MCF 10A (cell line): ENCODE results near the gene GCFC2. TPM values are rescaled to one million over a fixed set of nuclear protein-coding genes. Genes with fewer than 3 reads are reported as not detected.

Experiments
- BruUV-seq: library from RNA; stranded (reverse); fragments of 400-500 nt; replicated peaks from 2 replicates; lab custom pipeline; 2021; lab: Mats Ljungman, UMichigan
- CTCF ChIA-PET: fragments of 300-600 bp; sonication (Branson Sonifier 250); formaldehyde crosslinking; extraction: SDS; loops from one replicate; lab custom pipeline; 2021; ENCODE audit warnings: antibody characterized with exemption, inconsistent platforms; lab: Yijun Ruan, JAX
- POLR2A ChIA-PET: fragments of 300-600, 350-650 bp; sonication (Branson Sonifier 250); formaldehyde crosslinking; extraction: SDS; loops from one replicate; lab custom pipeline; 2020; ENCODE audit warnings: antibody characterized with exemption, inconsistent platforms; lab: Yijun Ruan, JAX
- DNase-seq: peaks from one replicate; pipeline ENCODE4 v3.0.0-alpha.2; 2018; ENCODE audit not compliant: unreplicated experiment
- H3K27ac Mint-ChIP-seq: one replicate; pipeline ENCODE4 v1.8.0; 2022; ENCODE audit warnings: mild to moderate bottlenecking, low read depth, mixed read lengths; ENCODE audit not compliant: unreplicated experiment
- H3K27me3 Mint-ChIP-seq: one replicate; pipeline ENCODE4 v1.8.0; 2022; ENCODE audit warnings: mixed read lengths; ENCODE audit not compliant: insufficient read depth, unreplicated experiment
- H3K36me3 Mint-ChIP-seq: one replicate; pipeline ENCODE4 v1.8.0; 2022; ENCODE audit warnings: mild to moderate bottlenecking, moderate library complexity, mixed read lengths; ENCODE audit not compliant: insufficient read depth, unreplicated experiment
- H3K4me1 Mint-ChIP-seq: one replicate; pipeline ENCODE4 v1.8.0; 2022; ENCODE audit warnings: mixed read lengths; ENCODE audit not compliant: insufficient read depth, unreplicated experiment
- H3K4me3 Mint-ChIP-seq: one replicate; pipeline ENCODE4 v1.8.0; 2022; ENCODE audit warnings: mild to moderate bottlenecking, moderate library complexity, mixed read lengths; ENCODE audit not compliant: unreplicated experiment
- H3K9me3 Mint-ChIP-seq: one replicate; pipeline ENCODE4 v1.8.0; 2022; ENCODE audit warnings: mixed read lengths; ENCODE audit not compliant: unreplicated experiment
- intact Hi-C: fragments of 100-400 bp; cut with micrococcal nuclease; formaldehyde crosslinking; loops from 2 replicates; pipeline ENCODE4 v1.14.1; 2022
- total RNA-seq: library from RNA; stranded (reverse); gene quantifications from 2 replicates; pipeline ENCODE4 v1.2.3, GENCODE V29; 2022
- TF ChIP-seq, protein P1 (sequence below): fragments of 200-600 bp; IDR thresholded peaks from one replicate; pipeline ENCODE4 v1.8.0; 2022; ENCODE audit warnings: antibody characterized with exemption, mild to moderate bottlenecking; ENCODE audit not compliant: unreplicated experiment

Gene GCFC2
- total RNA-seq, 1 experiment from 2014 or later, result 41.3 TPM

DNA sequence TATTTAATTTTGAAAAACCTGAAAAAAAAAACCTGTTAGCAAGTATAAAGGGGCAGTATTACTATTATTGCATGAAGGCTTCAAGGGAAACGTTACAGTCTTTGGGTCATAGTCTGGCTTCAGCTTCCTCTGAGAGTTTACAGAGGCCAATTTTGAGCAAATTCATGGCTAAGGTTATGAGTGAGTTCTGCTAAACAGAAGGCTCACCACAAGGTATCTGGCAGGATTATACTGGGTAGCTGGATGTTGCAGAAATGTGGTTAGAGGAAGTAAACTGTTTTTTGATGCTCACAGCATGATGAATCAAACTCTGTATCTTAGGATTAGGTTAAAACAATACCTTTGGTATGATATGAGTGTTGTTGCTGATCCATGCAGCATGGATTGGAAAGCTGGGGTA is 54.9 kb downstream of the GCFC2 start:
- intact Hi-C loops, result no loop called here
- no peaks in the 10 kb centered on the region for H3K27me3 Mint-ChIP-seq
- H3K4me1 Mint-ChIP-seq, result peaks cover 13% of the 10 kb centered on the region
- BruUV-seq, result no TSS peak
- DNase-seq, result no peak
- H3K9me3 Mint-ChIP-seq, result peaks cover 22% of the 10 kb centered on the region
- H3K4me3 Mint-ChIP-seq, result no peak overlapping the region
- H3K36me3 Mint-ChIP-seq, result peaks cover 78% of the 10 kb centered on the region
- no peak overlapping the region for H3K27ac Mint-ChIP-seq
- ChIA-PET CTCF (interaction anchor here (0.6 to 2.4 kb wide), 6 partner anchors 9 to 749 kb away, joined by 3 to 16 read pairs (median 4); partner anchors contain the start of gene MRPL19), POLR2A (interaction anchor here (0.9 to 4.5 kb wide), 4 partner anchors 9 to 14 kb away, joined by 3 to 17 read pairs (median 6); partner anchors contain the start of gene MRPL19)
- TF ChIP-seq, protein P1, sequence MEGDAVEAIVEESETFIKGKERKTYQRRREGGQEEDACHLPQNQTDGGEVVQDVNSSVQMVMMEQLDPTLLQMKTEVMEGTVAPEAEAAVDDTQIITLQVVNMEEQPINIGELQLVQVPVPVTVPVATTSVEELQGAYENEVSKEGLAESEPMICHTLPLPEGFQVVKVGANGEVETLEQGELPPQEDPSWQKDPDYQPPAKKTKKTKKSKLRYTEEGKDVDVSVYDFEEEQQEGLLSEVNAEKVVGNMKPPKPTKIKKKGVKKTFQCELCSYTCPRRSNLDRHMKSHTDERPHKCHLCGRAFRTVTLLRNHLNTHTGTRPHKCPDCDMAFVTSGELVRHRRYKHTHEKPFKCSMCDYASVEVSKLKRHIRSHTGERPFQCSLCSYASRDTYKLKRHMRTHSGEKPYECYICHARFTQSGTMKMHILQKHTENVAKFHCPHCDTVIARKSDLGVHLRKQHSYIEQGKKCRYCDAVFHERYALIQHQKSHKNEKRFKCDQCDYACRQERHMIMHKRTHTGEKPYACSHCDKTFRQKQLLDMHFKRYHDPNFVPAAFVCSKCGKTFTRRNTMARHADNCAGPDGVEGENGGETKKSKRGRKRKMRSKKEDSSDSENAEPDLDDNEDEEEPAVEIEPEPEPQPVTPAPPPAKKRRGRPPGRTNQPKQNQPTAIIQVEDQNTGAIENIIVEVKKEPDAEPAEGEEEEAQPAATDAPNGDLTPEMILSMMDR, result no peak

GRCh38 chr2:75654012-75654411 is 56.7 kb downstream of the GCFC2 start:
- H3K9me3 Mint-ChIP-seq, result peaks cover 10% of the 10 kb centered on the region
- no peak for DNase-seq
- intact Hi-C loops, result no loop called here
- H3K36me3 Mint-ChIP-seq, result peaks cover 81% of the 10 kb centered on the region
- TF ChIP-seq, protein P1, result peak; percentile 13
- no peak overlapping the region for H3K4me3 Mint-ChIP-seq
- ChIA-PET CTCF (interaction anchor here (0.5 to 2.2 kb wide), 6 partner anchors 10 to 945 kb away, joined by 3 to 9 read pairs (median 6); no protein-coding TSS in a partner anchor), POLR2A (interaction anchor here (0.9 to 4.5 kb wide), 2 partner anchors 7 to 14 kb away, joined by 5 to 17 read pairs; partner anchors contain the start of gene MRPL19)
- H3K27ac Mint-ChIP-seq, result no peak overlapping the region
- H3K27me3 Mint-ChIP-seq, result no peaks in the 10 kb centered on the region
- H3K4me1 Mint-ChIP-seq, result peaks cover 6% of the 10 kb centered on the region
- BruUV-seq, result no TSS peak

- ChIA-PET CTCF (interaction anchor here (0.6 to 3.6 kb wide), 10 partner anchors 10 to 935 kb away, joined by 3 to 13 read pairs (median 4); no protein-coding TSS in a partner anchor), POLR2A (interaction anchor here (0.8 to 3.2 kb wide), 10 partner anchors 8 to 62 kb away, joined by 3 to 21 read pairs (median 4); partner anchors contain the start of gene GCFC2)
- DNase-seq, result peak; percentile 16
- Mint-ChIP-seq H3K36me3 (peaks cover 46% of the 10 kb centered on the region), H3K27me3 (no peaks in the 10 kb centered on the region), H3K4me3 (peak overlapping the region; percentile 89), H3K4me1 (no peaks in the 10 kb centered on the region), H3K27ac (peak overlapping the region; percentile 96), H3K9me3 (no peaks in the 10 kb centered on the region)
- no TSS peak for BruUV-seq
- TF ChIP-seq, protein P1, result no peak
- intact Hi-C loops, result no loop called here
These were observed 62.9 kb downstream of the GCFC2 start for GRCh38 chr2:75647771-75648170.

DNA sequence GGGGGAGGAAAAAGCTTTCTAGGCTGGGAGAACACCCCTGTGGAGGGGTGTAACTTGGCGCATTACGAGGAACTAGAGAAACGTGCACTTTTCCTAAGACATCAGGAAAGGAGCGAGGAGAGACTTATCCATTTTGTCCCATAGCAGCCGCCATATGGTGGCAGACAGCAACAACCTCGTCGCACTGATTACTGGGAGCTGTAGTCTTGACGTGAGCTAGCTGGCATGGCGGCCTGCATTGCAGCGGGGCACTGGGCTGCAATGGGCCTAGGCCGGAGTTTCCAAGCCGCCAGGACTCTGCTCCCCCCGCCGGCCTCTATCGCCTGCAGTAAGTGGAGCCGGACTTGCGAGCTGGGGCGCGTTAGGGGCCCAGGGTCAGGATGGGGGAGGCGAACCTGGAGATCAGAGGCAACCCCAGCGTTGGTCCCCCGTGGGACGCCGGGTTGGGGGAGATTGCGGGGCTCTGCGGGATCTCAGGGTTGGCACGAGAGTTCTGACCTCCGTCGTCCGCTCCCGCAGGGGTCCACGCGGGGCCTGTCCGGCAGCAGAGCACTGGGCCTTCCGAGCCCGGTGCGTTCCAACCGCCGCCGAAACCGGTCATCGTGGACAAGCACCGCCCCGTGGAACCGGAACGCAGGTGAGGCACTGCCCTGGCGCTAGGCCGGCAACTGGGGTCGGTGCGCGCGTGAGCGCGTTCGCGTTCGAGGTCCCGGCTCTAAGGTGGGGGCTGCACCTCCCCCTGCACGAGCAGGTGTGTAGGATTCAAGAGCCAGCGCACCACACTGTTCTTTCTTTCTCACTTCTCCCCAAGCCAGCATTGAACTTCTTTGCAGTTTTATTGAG is 63.9 kb downstream of the GCFC2 start, which contains the start of gene MRPL19:
MRPL19 (plus strand) TSS at position 201 of the 843 bp plus-strand sequence; CDS start at position 226, 25 bp downstream.
- TF ChIP-seq, protein P1, result no peak
- Mint-ChIP-seq H3K4me1 (no peaks in the 10 kb centered on the region), H3K36me3 (peaks cover 39% of the 10 kb centered on the region), H3K4me3 (peak within 1 kb of the TSS; percentile 89), H3K27ac (peak within 1 kb of the TSS; percentile 96), H3K9me3 (no peaks in the 10 kb centered on the region), H3K27me3 (no peaks in the 10 kb centered on the region)
- BruUV-seq, result no TSS peak
- DNase-seq, result peak; percentile 93
- ChIA-PET CTCF (interaction anchor here (0.7 to 3.6 kb wide), 13 partner anchors 9 to 175 kb away, joined by 3 to 13 read pairs (median 4); no protein-coding TSS in a partner anchor), POLR2A (interaction anchor here (0.6 to 3.2 kb wide), 14 partner anchors 9 to 1117 kb away, joined by 3 to 21 read pairs (median 4); partner anchors contain the start of genes AUP1, GCFC2, HTRA2 and SEMA4F)
- intact Hi-C loops, result no loop called here
